HG03354 (cell line): ENCODE data around the gene GNG12.

ENCODE experiments used
- ATAC-seq: cut with Tn5 transposase; IDR thresholded peaks from one replicate; pipeline ENCODE4 v1.9.1; 2021; ENCODE audit warnings: mild to moderate bottlenecking; ENCODE audit not compliant: unreplicated experiment, poor library complexity, severe bottlenecking

Gene GNG12

DNA sequence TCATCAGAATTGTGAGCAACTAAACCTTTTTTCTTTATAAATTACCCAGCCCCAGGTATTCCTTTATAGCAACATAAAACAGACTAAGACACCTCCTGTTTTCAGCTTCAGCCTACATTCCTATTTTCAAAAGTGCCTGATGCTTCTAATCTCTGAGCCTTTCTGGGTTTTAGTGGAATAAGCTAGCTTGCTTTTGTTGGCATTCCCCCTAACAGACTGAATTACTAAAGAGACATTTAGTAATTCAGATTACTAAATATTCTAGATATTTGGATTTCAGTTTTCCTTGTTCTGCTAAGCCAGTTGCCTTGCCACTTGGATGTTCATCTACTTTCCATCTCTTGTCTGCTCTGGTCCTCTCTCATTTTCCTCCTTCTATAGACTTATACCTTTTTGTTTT, 10.5 kb upstream of the GNG12 start:
- no peak for ATAC-seq

DNA sequence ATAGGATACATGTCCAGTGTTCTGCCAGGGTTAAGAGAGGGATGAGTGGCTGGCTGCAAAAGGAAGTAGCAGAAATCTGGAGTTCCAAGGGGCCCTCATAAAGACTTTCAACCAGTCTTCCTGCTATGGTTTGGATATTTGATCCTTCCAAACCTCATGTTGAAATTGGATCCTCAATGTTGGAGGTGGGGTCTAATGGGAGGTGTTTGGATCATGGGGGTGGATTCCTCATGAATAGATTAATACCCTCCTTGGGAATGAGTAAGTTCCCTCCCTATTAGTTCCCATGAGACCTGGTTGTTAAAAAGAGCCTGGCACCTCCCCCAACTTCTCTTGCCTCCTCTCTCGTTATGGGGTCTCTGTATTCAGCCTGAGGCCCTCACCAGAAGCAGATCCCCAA, 10.1 kb upstream of the GNG12 start:
- no peak for ATAC-seq

- no peak for ATAC-seq
These were observed 7.2 kb upstream of the GNG12 start for GRCh38 chr1:67840449-67840848.

- ATAC-seq, result no peak
These were observed 6.6 kb upstream of the GNG12 start for GRCh38 chr1:67839826-67840225.

DNA sequence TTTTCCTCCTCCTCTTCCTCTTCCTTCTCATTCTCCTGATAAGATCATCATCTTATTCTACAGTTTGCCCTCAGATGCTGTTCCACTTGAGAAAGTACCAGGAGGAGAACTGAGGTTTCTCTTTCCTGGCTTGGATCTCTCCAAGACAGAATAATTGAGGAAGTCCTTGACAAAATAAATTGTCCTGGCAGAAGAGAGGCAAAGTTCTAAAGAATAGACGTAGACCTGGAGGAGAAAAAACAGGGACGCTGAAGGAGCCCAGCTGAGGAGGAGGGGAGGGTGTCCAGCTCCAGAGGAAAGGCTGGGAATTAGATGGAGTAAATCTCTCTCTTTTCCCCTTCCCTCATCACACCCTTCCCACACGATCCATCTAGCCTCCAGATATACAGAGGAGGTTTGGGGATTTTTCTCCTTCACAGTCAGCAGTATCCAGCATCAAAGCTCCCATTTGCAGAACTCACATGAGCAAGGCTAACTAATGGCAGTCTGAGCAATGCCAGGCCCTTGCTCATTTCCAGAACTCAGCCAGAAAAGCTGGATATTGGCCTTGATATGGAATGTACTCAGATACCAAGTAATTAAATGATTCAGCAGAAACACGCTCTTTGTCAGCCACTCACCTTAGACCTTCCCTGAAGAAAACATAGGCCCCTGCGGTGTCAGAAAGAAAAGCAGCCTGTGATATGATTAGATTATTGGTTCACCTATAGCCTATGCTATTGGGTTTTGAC, 5.1 kb upstream of the GNG12 start:
- no peak for ATAC-seq

DNA sequence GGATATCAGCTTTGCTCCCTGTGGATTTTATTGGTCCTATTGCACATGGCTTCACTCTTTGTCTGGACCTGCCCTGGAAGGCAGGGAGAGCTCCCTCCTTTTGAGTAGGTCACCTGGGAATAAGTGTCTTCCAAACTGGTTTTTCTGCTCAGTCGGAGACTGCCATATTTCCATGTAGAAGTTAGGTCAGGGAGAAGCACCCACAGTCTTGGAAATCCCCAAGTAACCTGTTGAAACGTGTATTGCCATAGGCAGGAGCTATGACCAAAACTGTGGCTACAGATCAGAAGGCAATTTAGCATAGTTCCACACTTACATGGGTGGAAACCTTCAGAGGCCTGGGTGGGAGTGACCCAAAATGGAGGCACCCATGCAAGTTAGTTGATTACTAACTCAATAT, 3.5 kb upstream of the GNG12 start:
- no peak for ATAC-seq

DNA sequence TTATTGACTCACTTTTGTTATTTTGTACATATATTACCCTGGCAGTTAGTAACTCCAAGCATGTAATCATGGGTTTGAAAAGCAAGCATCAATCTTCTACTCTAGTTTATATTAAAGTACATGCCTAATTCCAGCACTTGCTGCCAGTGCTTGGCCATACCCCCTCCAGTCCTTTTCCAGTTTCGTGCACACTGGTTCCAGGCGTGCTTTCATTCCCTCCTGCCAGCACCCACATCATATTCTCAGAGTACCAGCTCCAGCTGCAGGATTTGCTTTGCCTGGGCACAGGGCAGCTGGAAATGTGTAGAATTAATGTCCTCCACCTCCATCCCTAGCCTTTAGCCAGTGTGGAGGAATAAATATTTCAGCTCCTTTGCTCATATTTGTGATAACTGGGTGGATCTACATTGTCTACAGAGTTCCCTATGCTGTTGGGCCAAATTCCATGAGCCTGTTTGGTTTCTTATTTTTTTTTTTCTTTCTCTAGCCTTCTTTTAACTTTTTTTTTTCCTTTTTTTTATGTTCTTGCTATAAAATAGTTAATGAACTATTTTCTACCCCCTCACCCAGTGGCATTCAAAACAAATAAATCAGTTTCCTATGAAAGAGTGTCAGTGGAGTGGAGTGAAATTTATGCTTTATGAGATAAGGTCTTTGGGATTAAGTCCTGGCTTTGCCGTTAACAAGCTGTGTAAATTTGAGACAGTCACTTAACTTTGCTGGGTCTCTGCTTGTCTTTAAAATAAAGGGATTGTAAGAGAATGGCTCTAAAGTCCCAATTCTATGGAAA, 2.6 kb upstream of the GNG12 start:
- no peak for ATAC-seq

- no peak for ATAC-seq
These were observed 1.1 kb upstream of the GNG12 start for GRCh38 chr1:67834246-67834877.

GRCh38 chr1:67833602-67833940, 304 bp upstream of the GNG12 start:
- peak; percentile 9 for ATAC-seq

DNA sequence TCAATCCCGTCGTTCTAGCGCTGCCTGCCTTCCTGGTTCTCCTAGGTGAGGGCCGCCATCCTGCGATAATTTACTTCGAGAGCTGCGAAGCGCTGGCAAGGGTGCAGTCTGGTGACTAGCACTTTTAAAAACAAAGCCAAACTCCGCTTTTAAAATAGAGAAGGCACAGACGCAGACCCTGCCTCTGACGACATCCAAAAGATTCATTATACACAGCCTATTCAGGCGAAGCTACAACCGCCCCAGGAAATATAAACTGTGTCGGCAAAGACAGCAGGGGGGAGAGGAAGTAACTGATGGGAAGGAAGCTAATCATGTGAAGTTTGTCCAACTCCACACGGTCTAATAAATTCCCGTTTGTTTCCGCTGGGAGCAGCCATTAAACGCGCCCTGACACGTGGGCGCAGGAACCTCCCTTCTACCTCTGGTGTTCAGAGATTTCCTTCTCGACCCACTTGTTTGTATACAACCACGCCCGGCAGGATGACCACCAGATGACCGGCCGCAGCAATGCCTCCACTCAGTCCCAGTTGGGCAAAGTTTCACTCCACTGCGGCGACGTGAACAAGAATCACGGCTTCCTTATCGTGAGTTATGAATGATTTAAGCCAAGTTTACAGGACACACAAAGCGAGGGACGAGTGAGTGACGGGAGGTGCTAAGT, 1.3 kb downstream of the GNG12 start:
- ATAC-seq, result no peak

GRCh38 chr1:67830928-67831830, 2.1 kb downstream of the GNG12 start:
- ATAC-seq, result no peak

- ATAC-seq, result no peak
These were observed 3.0 kb downstream of the GNG12 start for GRCh38 chr1:67830226-67830625.

DNA sequence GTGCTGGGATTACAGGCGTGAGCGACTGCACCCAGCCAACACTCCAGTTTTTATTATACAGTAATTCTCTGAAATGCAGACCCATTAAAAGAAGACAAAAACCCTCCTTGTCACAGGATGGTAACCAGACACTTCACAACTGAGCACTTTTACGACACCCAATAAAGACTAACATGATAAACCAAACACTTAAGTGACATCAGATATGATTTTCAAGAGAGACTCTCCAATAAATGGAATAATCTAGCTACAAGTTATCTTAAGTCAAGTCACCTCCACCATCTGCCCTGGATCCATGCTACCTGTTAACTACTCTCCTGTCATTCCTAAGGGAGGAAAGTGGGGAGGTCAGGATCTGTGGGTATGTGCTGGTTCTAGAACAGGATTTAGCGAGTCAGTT, 5.6 kb downstream of the GNG12 start:
- ATAC-seq, result no peak

DNA sequence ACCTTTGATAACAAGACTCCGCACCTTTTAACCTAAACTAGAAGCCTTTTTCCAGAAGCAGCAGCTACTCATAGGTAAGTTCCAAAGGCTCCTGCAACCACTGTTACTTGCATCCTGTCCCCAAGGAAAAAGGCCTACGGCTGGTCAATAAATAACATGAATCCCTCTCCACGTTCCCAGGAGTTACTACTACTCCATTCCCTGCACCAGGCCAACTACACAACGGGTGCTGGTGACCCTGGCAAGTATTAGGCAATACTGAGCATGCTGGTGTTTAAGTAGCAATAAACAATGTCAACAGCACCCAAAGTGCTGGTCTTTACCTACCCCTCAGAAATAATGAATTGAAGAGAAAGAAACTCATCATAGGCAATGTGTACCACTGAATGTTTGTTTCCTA, 7.7 kb downstream of the GNG12 start:
- ATAC-seq, result no peak

GRCh38 chr1:67824766-67825165, 8.5 kb downstream of the GNG12 start:
- no peak for ATAC-seq

- ATAC-seq, result no peak
These were observed 9.7 kb downstream of the GNG12 start for GRCh38 chr1:67823615-67824014.

DNA sequence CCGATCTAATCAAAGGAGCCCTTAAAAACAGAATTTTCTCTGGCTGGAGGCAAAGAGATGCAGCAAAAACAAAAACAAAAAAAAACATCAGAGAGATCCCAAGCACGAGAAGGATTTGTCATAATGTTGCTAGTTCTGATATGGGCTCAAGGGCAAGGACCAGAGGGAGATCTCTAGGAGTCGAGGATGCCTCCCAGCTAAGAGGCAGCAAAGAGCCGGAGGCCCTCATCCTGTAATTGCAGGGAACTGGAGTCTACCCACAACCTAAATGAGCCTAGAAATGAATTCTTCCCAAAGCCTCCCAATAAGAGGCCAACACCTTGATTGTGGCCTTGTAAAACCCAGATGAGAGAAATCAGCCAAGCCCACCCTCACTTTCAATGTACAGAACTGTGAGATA, 12.0 kb downstream of the GNG12 start:
- no peak for ATAC-seq

GRCh38 chr1:67818725-67819301, 14.5 kb downstream of the GNG12 start:
- ATAC-seq, result no peak

- no peak for ATAC-seq
These were observed 15.1 kb downstream of the GNG12 start for GRCh38 chr1:67818162-67818561.
